Measurements from ENCODE around the gene DTNBP1.

Gene DTNBP1

GRCh38 chr6:15500901-15501825 is 161.7 kb downstream of the DTNBP1 start:
- Histone ChIP-seq H3K4me3 (ENCODE audit: low read length) (no peak overlapping the region), H3K9ac (ENCODE audit: low read depth, low read length) (no peak overlapping the region), H3K36me3 (ENCODE audit: insufficient read depth, low read depth, low read length) (peaks cover 97% of the 10 kb centered on the region), H3K27ac (ENCODE audit: low read length) (no peak overlapping the region), H3K4me1 (ENCODE audit: insufficient read depth, low read length) (no peaks in the 10 kb centered on the region; the same call in 1 of the 2 replicates), H3K27me3 (ENCODE audit: insufficient read depth, low read length) (no peaks in the 10 kb centered on the region), H3K9me3 (ENCODE audit: insufficient read depth, low read depth, low read length) (no peaks in the 10 kb centered on the region)

GRCh38 chr6:15500078-15500740 is 162.6 kb downstream of the DTNBP1 start:
- H3K36me3 ChIP-seq (ENCODE audit: insufficient read depth, low read depth, low read length) = peaks cover 97% of the 10 kb centered on the region
- H3K4me3 ChIP-seq (ENCODE audit: low read length) = no peak overlapping the region
- H3K27ac ChIP-seq (ENCODE audit: low read length) = no peak overlapping the region
- H3K27me3 ChIP-seq (ENCODE audit: insufficient read depth, low read length) = no peaks in the 10 kb centered on the region
- no peak overlapping the region for H3K9ac ChIP-seq (ENCODE audit: low read depth, low read length)
- H3K4me1 ChIP-seq (ENCODE audit: insufficient read depth, low read length) = peaks cover 3% of the 10 kb centered on the region; the same call in 1 of the 2 replicates
- H3K9me3 ChIP-seq (ENCODE audit: insufficient read depth, low read depth, low read length) = no peaks in the 10 kb centered on the region

- H3K27ac ChIP-seq (ENCODE audit: low read length) = no peak overlapping the region
- H3K36me3 ChIP-seq (ENCODE audit: insufficient read depth, low read depth, low read length) = peaks cover 97% of the 10 kb centered on the region
- no peaks in the 10 kb centered on the region for H3K27me3 ChIP-seq (ENCODE audit: insufficient read depth, low read length)
- no peak overlapping the region for H3K9ac ChIP-seq (ENCODE audit: low read depth, low read length)
- no peaks in the 10 kb centered on the region for H3K9me3 ChIP-seq (ENCODE audit: insufficient read depth, low read depth, low read length)
- peaks cover 5% of the 10 kb centered on the region; the same call in 1 of the 2 replicates for H3K4me1 ChIP-seq (ENCODE audit: insufficient read depth, low read length)
- H3K4me3 ChIP-seq (ENCODE audit: low read length) = no peak overlapping the region
Measured at GRCh38 chr6:15499591-15499990, 163.2 kb downstream of the DTNBP1 start.

GRCh38 chr6:15499125-15499524 is 163.7 kb downstream of the DTNBP1 start:
- no peak overlapping the region for H3K27ac ChIP-seq (ENCODE audit: low read length)
- H3K27me3 ChIP-seq (ENCODE audit: insufficient read depth, low read length) = no peaks in the 10 kb centered on the region
- peaks cover 5% of the 10 kb centered on the region for H3K4me1 ChIP-seq (ENCODE audit: insufficient read depth, low read length)
- no peak overlapping the region for H3K9ac ChIP-seq (ENCODE audit: low read depth, low read length)
- no peaks in the 10 kb centered on the region for H3K9me3 ChIP-seq (ENCODE audit: insufficient read depth, low read depth, low read length)
- no peak overlapping the region for H3K4me3 ChIP-seq (ENCODE audit: low read length)
- peaks cover 93% of the 10 kb centered on the region for H3K36me3 ChIP-seq (ENCODE audit: insufficient read depth, low read depth, low read length)

GRCh38 chr6:15498640-15499039 is 164.2 kb downstream of the DTNBP1 start:
- Histone ChIP-seq H3K9ac (ENCODE audit: low read depth, low read length) (no peak overlapping the region), H3K4me3 (ENCODE audit: low read length) (no peak overlapping the region), H3K27me3 (ENCODE audit: insufficient read depth, low read length) (no peaks in the 10 kb centered on the region), H3K9me3 (ENCODE audit: insufficient read depth, low read depth, low read length) (no peaks in the 10 kb centered on the region), H3K27ac (ENCODE audit: low read length) (no peak overlapping the region), H3K36me3 (ENCODE audit: insufficient read depth, low read depth, low read length) (peaks cover 88% of the 10 kb centered on the region), H3K4me1 (ENCODE audit: insufficient read depth, low read length) (peaks cover 10% of the 10 kb centered on the region)

GRCh38 chr6:15496345-15497131 is 166.3 kb downstream of the DTNBP1 start:
- Histone ChIP-seq H3K9ac (ENCODE audit: low read depth, low read length) (no peak overlapping the region), H3K9me3 (ENCODE audit: insufficient read depth, low read depth, low read length) (no peaks in the 10 kb centered on the region), H3K4me3 (ENCODE audit: low read length) (no peak overlapping the region), H3K4me1 (ENCODE audit: insufficient read depth, low read length) (peaks cover 29% of the 10 kb centered on the region), H3K27ac (ENCODE audit: low read length) (no peak overlapping the region), H3K36me3 (ENCODE audit: insufficient read depth, low read depth, low read length) (peaks cover 84% of the 10 kb centered on the region), H3K27me3 (ENCODE audit: insufficient read depth, low read length) (no peaks in the 10 kb centered on the region)

- H3K4me3 ChIP-seq (ENCODE audit: low read length) = no peak overlapping the region
- H3K9ac ChIP-seq (ENCODE audit: low read depth, low read length) = no peak overlapping the region
- no peaks in the 10 kb centered on the region for H3K27me3 ChIP-seq (ENCODE audit: insufficient read depth, low read length)
- H3K4me1 ChIP-seq (ENCODE audit: insufficient read depth, low read length) = peaks cover 36% of the 10 kb centered on the region
- no peak overlapping the region for H3K27ac ChIP-seq (ENCODE audit: low read length)
- peaks cover 74% of the 10 kb centered on the region for H3K36me3 ChIP-seq (ENCODE audit: insufficient read depth, low read depth, low read length)
- no peaks in the 10 kb centered on the region for H3K9me3 ChIP-seq (ENCODE audit: insufficient read depth, low read depth, low read length)
Measured at GRCh38 chr6:15495375-15495901, 167.4 kb downstream of the DTNBP1 start.

GRCh38 chr6:15493437-15494168 is 169.2 kb downstream of the DTNBP1 start:
- Histone ChIP-seq H3K9ac (ENCODE audit: low read depth, low read length) (no peak overlapping the region), H3K4me3 (ENCODE audit: low read length) (peak overlapping the region; percentile 43), H3K9me3 (ENCODE audit: insufficient read depth, low read depth, low read length) (no peaks in the 10 kb centered on the region), H3K27ac (ENCODE audit: low read length) (no peak overlapping the region), H3K36me3 (ENCODE audit: insufficient read depth, low read depth, low read length) (peaks cover 73% of the 10 kb centered on the region), H3K27me3 (ENCODE audit: insufficient read depth, low read length) (no peaks in the 10 kb centered on the region), H3K4me1 (ENCODE audit: insufficient read depth, low read length) (peaks cover 41% of the 10 kb centered on the region)

GRCh38 chr6:15491986-15492269 is 170.9 kb downstream of the DTNBP1 start:
- H3K4me1 ChIP-seq (ENCODE audit: insufficient read depth, low read length) = peaks cover 41% of the 10 kb centered on the region
- H3K27ac ChIP-seq (ENCODE audit: low read length) = no peak overlapping the region
- no peak overlapping the region; the same call in 1 of the 2 replicates for H3K4me3 ChIP-seq (ENCODE audit: low read length)
- no peaks in the 10 kb centered on the region for H3K27me3 ChIP-seq (ENCODE audit: insufficient read depth, low read length)
- H3K9me3 ChIP-seq (ENCODE audit: insufficient read depth, low read depth, low read length) = no peaks in the 10 kb centered on the region
- H3K36me3 ChIP-seq (ENCODE audit: insufficient read depth, low read depth, low read length) = peaks cover 75% of the 10 kb centered on the region
- no peak overlapping the region for H3K9ac ChIP-seq (ENCODE audit: low read depth, low read length)

GRCh38 chr6:15491255-15491985 is 171.4 kb downstream of the DTNBP1 start:
- Histone ChIP-seq H3K9ac (ENCODE audit: low read depth, low read length) (no peak overlapping the region), H3K4me3 (ENCODE audit: low read length) (no peak overlapping the region; the same call in 1 of the 2 replicates), H3K27me3 (ENCODE audit: insufficient read depth, low read length) (no peaks in the 10 kb centered on the region), H3K27ac (ENCODE audit: low read length) (no peak overlapping the region), H3K36me3 (ENCODE audit: insufficient read depth, low read depth, low read length) (peaks cover 73% of the 10 kb centered on the region), H3K4me1 (ENCODE audit: insufficient read depth, low read length) (peaks cover 41% of the 10 kb centered on the region), H3K9me3 (ENCODE audit: insufficient read depth, low read depth, low read length) (no peaks in the 10 kb centered on the region)

All from iPS-20b (cell line).